Activated CD8-positive, alpha-beta memory T cell treated with anti-CD3 and anti-CD28 coated beads for 48 hours (primary cell): ENCODE measurements around the gene NWD2.
"Not testable (repeated sequence)": the region's sequence is repeated elsewhere in the genome, so short reads cannot be mapped to it uniquely, and the experiment has no call there.

Experiments
- DNase-seq, 3 experiments: peaks; one replicate each; pipeline ENCODE4 v3.0.0-alpha.2; 2020; ENCODE audit warnings: low read depth in 2 of 3, low spot score in 2 of 3

NWD2 gene

GRCh38 chr4:37244583-37245390, at the start of gene NWD2:
TSS of gene NWD2 (plus strand) at chr4:37244743. CDS start at chr4:37245068, 325 bp downstream.
- DNase-seq = no peak

GRCh38 chr4:37197899-37198298, 46.6 kb upstream of the NWD2 start:
- DNase-seq = no peak

- not testable (repeated sequence) for DNase-seq
Measured at GRCh38 chr4:37204740-37205139, 39.8 kb upstream of the NWD2 start.

GRCh38 chr4:37216209-37216608, 28.3 kb upstream of the NWD2 start:
- no peak for DNase-seq

GRCh38 chr4:37219242-37219641, 25.3 kb upstream of the NWD2 start:
- no peak for DNase-seq

GRCh38 chr4:37219990-37220389, 24.6 kb upstream of the NWD2 start:
- DNase-seq = no peak

- no peak for DNase-seq
Measured at GRCh38 chr4:37220685-37221084, 23.9 kb upstream of the NWD2 start.

GRCh38 chr4:37223732-37224131, 20.8 kb upstream of the NWD2 start:
- no peak for DNase-seq

GRCh38 chr4:37224854-37225253, 19.7 kb upstream of the NWD2 start:
- DNase-seq = no peak

- no peak for DNase-seq
Measured at GRCh38 chr4:37225778-37226177, 18.8 kb upstream of the NWD2 start.

GRCh38 chr4:37232315-37232714, 12.2 kb upstream of the NWD2 start:
- no peak for DNase-seq

GRCh38 chr4:37236165-37236564, 8.4 kb upstream of the NWD2 start:
- DNase-seq = no peak

GRCh38 chr4:37241647-37242046, 2.9 kb upstream of the NWD2 start:
- DNase-seq = no peak

GRCh38 chr4:37243051-37243450, 1.5 kb upstream of the NWD2 start:
- no peak for DNase-seq

- DNase-seq = no peak
Measured at GRCh38 chr4:37243722-37244582, 591 bp upstream of the NWD2 start.

GRCh38 chr4:37245391-37245954, 930 bp downstream of the NWD2 start:
- no peak for DNase-seq

- no peak for DNase-seq
Measured at GRCh38 chr4:37246891-37247290, 2.3 kb downstream of the NWD2 start.

GRCh38 chr4:37258221-37258620, 13.7 kb downstream of the NWD2 start:
- DNase-seq = no peak

- DNase-seq = no peak
Measured at GRCh38 chr4:37268319-37268718, 23.8 kb downstream of the NWD2 start.

- DNase-seq = no peak
Measured at GRCh38 chr4:37279121-37279520, 34.6 kb downstream of the NWD2 start.

GRCh38 chr4:37279894-37280592, 35.5 kb downstream of the NWD2 start:
- no peak for DNase-seq
